NB4 (cell line): ENCODE measurements around the gene ABCC12.

Experiments
- DNase-seq: peaks from one replicate; pipeline ENCODE4 v3.0.0; 2010; ENCODE audit warnings: low read depth
- H3K4me3 ChIP-seq: one replicate; pipeline ENCODE4 v1.5.1; 2011; ENCODE audit warnings: mild to moderate bottlenecking, low read depth, low read length, moderate library complexity
- CTCF ChIP-seq: IDR thresholded peaks from one replicate; pipeline ENCODE4 v1.5.1; 2012; ENCODE audit warnings: low read depth, low read length
- MAX ChIP-seq: IDR thresholded peaks from 2 replicates; pipeline ENCODE4 v1.6.1; 2011; ENCODE audit warnings: low read depth, low read length
- MYC ChIP-seq: IDR thresholded peaks from 2 replicates; pipeline ENCODE4 v1.6.1; 2011; ENCODE audit warnings: low read depth, low read length
- POLR2A ChIP-seq: IDR thresholded peaks from 2 replicates; pipeline ENCODE4 v1.6.1; 2011; ENCODE audit warnings: mild to moderate bottlenecking; ENCODE audit not compliant: insufficient read length; ENCODE audit errors: extremely low read depth

The ABCC12 gene

DNA sequence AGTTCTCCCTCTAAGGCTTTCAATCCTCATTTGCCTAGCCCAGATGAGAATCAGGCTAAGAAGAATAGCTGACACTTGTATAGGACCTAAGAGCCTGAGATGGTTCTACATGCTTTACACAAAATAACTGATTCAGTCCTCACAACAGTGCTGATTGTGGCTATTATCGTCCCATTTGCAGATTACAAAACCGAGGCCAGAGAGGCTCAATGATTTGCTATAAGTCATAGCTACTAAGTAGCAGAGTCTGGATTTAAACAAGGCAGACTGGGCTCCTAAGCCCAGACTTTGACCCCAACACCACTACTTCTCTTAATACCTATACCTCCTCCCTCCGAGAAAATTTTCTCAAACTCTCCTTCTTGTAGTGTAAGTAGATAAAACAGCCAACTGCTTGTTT lies 23.1 kb downstream of the ABCC12 start:
- DNase-seq = no peak
- TF ChIP-seq MYC = no peak
- no peak for TF ChIP-seq POLR2A
- no peak for TF ChIP-seq CTCF
- no peak for TF ChIP-seq MAX
- H3K4me3 ChIP-seq = no peak overlapping the region

DNA sequence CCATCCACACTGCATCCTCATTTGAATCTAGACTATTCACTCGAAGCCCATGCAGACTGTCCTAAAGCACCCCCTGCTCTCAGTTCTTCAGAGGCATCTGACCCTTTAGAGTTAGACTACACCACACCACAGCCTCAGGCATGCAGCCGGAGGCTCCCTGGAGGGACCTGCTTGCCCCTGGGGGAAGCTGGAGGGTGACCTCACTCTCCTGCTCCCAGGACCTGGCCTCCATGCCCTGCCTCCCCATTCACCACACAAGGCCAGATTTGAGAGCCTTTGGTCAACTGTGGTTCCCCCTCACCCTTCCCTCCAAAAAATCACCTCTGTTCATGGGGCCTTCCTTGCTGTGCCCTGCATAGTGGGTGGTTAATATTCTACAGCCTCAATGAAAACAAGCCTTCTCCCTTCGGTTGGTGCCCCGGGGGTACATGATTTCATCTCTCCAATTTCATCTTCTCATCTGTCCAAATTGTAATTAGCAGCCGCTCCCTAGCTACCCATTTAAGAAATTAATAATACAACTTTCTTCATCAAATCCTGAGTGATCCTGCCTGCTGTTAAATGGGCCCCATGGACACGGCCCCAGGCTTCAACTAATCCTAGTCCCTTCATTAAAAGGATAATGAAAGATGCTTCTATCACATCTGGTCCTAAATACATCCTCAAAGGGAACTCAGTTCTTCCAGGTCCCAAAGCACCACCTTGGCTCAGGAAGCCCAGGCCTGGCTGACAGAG lies 24.4 kb downstream of the ABCC12 start:
- TF ChIP-seq MAX = no peak
- TF ChIP-seq POLR2A = no peak
- TF ChIP-seq CTCF = no peak
- TF ChIP-seq MYC = no peak
- DNase-seq = no peak

GRCh38 chr16:48129926-48130325 lies 25.9 kb downstream of the ABCC12 start:
- DNase-seq = no peak
- H3K4me3 ChIP-seq = no peak overlapping the region
- TF ChIP-seq CTCF (no peak), MAX (no peak), MYC (no peak), POLR2A (no peak)

More for the DNA sequence above, 24.4 kb downstream of the ABCC12 start:
- H3K4me3 ChIP-seq = no peak overlapping the region

DNA sequence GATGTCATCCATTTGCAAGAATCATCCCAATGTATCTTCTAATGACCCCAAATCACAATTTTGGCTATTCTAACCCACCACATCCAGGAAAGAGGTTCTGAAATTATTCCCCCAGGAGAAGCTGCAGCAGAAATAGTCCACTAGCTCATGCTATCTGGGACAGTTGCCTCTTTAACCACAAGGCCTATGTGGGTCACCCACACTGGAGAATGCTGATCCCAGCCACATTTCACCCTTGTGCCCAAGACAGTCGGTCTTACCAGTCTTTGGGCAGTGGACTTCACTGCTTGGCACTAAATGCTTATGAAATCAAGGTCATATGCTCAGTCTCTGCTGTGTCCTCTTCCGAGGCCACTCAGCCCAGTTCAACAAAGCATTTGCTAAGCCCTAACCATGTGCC lies 27.0 kb downstream of the ABCC12 start:
- TF ChIP-seq MYC (no peak), POLR2A (no peak), MAX (no peak), CTCF (no peak)
- no peak for DNase-seq
- no peak overlapping the region for H3K4me3 ChIP-seq

- no peak for TF ChIP-seq POLR2A
- no peak for TF ChIP-seq CTCF
- no peak for TF ChIP-seq MAX
- no peak for TF ChIP-seq MYC
- DNase-seq = peak; percentile 15
Observed at GRCh38 chr16:48126801-48127644, 28.8 kb downstream of the ABCC12 start.

More at GRCh38 chr16:48126801-48127644, 28.8 kb downstream of the ABCC12 start:
- no peak overlapping the region for H3K4me3 ChIP-seq
